HG03520 (cell line): Measurements from ENCODE around the gene MCMBP.
"Not testable (repeated sequence)": the region's sequence is repeated elsewhere in the genome, so short reads cannot be mapped to it uniquely, and the experiment has no call there.

Experiments
- ATAC-seq: cut with Tn5 transposase; IDR thresholded peaks from one replicate; pipeline ENCODE4 v1.9.1; 2021; ENCODE audit warnings: mild to moderate bottlenecking, moderate library complexity; ENCODE audit not compliant: unreplicated experiment

Gene MCMBP

DNA sequence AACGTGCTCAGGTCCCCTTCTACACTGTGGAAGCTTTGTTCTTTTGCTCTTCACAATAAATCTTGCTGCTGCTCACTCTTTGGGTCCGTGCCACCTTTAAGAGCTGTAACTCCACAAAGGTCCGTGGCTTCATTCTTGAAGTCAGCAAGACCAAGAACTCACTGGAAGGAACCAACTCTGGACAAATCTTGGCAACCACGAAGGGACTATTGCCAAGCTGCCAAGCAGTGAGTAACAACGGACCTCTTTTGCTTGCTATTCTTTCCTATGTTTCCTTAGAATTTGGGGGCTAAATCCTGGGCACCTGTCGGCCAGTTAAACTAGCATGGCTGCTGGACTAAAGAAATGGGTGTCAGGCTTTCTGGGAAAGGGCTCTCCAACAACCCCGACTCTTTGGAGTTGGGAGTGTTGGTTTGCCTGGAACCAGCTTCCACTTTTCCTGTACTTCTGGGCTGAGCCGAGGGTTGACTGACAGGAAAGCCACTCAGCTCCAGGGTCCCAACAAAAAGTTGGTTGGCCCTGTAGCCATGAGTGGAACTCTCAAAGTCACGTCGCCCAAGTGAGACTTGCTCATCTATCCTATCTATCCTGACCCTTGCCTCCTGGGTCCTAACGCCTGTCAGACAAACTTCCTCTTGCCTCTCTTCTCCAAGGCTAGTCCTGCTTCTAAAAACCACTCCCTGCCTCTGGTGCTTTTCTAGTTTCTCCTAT is 11.4 kb upstream of the MCMBP start:
- ATAC-seq: not testable (repeated sequence)

DNA sequence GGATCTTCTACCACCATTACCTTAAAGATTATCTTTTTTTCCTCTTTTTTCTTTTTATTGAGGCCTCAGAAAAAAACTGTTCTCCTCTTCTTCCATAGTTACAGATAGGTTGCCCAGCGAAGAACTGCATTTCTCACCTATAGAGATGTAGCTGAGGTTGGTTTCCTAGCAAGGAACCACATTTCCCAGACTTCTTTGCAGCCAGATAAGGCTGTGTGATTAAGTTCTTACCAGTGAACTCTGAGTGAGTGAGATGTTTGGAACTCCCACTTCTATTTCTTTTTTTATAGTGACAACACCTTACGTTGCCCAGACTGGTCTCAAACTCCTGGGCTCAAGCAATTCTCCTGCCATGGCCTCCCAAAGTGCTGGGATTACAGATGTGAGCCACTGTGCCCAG is 5.9 kb upstream of the MCMBP start:
- no peak for ATAC-seq

DNA sequence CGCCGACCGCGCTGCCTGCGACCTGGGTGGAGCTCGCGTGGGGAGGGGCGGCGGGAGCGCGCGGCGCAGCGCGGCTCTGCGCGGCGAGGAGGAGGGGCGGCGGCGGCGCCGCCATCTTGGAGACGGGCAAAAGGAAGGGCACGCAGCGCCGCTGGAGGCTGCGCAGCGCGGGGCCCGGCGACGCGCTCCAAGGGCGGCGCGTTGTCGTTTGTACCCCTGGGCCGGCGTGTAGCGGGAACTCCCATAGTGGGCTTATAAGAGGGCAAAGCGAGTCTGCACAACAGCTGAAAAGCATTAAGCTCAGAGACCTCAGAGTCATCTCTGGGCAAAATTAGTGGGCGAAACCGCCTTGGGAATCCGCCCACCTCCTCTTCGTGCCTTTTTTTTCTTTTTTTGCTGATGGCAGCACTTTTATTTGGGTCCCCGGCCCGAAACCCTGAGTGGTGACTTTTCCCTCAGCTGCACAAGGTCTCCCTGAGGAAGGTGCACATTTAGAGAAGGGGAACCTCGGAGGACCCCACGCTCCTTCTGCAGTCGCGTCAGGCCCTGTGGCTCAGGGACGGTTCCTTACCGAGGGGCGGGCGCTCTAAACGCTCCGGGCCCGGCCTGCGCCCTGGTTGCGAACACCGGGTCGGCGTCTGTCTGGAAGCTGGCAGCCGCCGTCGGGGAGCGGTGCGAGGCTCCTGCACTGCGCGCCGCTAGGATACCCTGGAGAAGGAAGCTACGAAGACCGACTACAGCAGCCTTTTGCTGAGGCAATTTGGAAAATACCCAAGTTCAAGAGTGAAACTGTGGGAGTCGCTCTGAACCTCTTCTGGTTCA is 428 bp upstream of the MCMBP start:
- ATAC-seq: peak; percentile 85

DNA sequence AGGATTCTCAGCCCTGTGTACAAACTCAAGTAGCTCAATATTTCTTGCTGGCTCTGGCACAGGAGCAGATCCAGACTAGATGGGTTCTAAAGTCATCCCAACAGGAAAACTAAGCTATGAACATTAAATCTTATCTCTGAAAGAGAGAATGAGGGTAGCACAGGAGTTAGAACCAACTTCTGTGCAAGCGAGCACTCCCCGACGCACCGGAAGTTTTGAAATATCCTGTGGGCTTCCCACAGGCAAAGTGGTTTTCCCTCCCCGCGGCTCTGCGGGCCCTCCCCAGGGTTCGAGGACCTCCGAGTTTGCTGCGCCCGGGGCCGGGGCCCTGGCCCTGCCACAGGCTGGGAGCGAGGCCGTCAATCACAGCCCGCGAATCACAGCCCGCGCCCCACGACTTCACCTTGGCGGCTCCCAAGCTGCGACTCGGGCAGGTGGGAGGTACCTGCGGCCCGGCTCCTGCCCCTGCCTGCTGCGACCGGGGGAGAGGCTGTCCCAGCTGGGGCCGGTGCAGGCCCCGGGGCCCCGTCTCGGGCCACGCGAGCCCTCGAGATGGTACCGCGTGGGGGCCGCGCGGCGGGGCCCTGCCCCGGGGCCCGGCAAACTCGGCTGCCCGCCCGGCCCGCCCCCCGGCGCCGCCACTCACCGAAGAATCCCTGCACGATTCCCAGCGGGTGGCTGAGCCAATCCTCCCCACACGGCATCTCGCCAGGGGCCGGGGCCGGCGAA is 598 bp downstream of the MCMBP start:
- ATAC-seq: peak; percentile 20

DNA sequence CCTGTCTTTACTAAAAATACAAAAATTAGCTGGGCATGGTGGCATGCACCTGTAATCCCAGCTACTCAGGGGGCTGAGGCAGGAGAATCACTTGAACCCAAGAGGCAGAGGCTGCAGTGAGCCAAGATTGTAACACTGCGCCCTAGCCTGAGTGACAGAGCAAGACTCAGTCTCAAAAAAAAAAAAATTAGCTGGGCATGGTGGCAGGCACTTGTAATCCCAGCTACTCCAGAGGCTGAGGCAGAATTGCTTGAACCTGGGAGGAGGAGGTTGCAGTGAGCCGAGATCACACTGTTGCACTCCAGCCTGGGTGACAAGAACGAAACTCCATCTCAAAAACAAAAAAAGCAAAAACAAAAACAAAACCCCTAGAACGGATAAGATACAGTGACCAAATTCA is 3.2 kb downstream of the MCMBP start:
- ATAC-seq: not testable (repeated sequence)

DNA sequence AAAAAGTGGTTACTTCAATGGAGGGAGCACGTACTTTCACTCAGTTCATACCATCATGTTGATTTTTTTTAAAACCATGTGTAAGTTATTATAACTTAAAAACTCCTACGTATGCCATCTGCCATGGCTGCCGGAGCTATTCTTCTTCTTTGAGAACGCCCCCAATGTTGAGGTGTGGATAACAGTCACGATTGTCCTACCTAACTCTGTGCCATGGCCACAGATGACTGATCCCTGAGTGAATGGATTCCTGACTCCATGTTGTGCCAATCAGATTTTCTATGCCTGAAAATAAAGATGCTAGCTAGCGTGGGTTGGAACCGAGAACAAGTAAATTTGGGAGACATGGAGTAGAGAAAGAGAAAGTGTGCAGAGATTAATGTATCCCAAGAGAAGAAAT is 5.3 kb downstream of the MCMBP start:
- ATAC-seq: no peak

DNA sequence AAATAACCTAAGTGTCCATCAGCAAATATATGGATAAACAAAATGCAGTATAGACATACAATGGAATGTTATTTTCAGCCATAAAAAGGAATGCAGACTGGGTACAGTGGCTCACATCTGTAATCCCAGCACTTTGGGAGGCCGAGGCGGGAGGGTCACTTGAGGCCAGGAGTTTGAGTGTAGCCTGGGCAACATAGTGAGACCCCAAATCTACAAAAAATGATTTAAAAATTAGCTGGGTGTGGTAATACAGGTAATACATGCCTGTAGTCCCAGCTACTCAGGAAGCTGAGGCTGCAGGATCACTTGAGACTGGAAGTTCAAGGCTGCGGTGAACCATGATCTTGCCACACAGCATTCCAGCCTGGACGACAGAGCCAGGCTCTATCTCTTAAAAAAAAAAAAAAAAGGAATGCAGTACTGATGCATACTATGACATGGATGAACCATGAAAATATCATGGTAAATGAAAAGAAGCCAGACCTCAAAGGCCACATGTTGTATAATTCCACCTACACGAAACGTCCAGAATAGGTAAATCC is 6.9 kb downstream of the MCMBP start:
- no peak for ATAC-seq

DNA sequence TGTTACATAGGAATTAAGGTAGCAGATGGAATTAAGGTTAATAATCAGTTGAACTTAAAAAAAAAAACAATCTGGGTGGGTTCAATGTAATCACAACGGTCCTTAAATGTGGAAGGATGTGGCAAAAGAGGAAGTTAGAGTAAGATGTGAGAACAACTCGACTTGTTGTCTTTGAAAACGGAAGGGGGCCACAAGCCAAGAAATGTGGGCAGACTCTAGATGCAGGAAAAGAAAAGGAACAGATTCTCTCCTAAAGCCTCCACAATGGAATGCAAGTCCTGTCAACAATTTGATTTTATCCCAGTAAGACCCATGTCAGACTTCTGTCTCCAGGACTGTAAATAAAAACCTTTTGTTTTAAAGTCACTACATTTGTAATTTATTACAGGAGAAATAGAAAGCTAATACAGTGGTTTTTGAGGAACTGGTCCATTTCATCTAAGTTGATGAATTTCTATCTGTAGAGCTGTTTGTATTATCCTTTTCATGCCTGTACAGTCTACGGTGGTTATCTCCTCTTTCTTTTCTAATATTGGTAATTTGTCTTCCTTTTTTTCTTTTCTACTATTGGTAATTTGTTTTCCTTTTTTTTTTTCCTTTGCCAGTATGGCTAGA is 8.6 kb downstream of the MCMBP start:
- no peak for ATAC-seq

DNA sequence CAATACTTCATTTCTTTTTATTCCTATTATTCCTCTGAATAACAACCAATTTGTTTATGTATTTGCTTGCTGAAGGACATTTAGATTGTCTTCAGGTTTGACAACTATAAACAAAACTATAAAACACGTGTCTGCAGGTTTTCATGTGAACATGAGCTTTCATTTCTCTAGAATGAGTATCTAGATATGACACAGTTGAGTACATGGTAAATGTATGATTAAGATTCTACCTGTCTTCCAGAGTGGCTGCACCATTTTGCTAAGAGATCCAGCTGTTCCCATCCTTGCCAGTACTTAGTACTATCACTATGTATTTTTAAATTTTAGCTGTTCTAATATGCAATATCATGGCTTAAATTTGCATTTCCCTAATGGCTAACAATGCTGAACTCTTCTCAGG is 10.1 kb downstream of the MCMBP start:
- no peak for ATAC-seq

DNA sequence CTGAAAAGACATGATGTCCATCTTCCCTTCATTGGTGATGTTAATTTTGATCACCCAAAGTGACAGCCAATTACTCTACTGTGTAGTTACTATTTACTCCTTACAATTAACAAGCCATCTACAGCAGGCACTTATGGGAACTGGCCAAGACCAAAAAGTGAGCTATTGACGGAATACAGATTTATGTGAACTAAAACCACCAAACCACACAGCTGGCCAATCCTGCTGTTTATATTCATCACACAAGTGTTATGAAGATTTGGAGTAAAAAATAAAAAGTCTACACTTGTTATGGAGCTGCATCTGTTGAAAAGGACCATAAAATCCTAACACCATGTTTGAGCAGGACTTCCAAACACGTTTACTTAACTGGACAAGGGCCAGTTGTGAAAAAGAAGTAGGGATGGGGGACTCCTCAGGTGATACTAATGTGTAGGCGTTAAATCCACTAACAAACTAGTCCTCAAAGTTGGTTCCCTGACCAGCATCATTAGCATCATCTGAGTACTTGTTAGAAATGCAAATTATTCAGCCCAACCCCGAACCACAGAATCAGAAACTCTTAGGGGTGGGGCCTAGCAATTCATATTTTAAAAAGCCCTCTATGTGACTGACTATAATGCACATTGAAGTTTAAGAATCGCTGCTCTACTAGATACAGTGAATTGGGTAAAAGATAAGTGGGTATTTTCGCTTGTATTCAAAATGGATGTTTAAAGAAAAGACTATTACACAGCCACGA is 11.6 kb downstream of the MCMBP start:
- peak; percentile 56 for ATAC-seq

DNA sequence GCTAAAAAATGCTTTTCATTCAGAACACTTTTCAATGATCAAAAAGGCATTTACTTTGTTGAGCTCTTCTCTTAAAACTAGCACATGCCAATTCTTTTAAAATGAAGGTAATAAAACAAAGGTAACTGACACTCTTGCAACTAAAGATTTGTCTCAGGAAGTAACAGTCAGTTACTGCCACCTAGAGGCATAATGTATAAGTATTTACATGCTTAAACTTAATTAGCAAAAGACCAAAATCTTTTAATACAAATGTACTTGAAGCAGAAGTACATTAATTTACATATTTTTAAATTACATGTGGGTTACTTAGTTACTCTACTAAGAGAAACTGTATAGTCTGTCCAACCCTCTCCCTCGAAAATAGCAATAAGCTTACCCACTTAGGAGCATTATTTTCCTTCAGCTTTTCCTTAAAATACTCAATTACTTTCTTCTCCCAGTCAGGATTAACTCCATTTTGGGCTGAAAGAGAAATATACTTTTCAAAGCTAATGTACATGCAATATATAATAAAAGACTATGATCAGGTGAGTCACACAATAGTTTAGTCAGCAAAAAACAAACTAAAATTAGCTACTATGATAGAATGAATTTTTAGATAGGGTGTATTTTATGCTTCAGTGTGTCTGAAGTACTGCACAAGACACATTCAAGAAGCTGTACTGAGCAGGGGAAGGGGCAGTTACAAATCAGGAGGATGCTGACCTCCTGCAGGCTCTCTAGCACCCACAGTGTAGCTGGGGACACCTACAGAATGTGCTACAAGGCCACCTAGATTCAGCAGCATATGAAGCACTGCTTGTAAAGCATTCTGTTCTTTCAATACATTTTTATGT is 13.0 kb downstream of the MCMBP start:
- ATAC-seq: no peak

DNA sequence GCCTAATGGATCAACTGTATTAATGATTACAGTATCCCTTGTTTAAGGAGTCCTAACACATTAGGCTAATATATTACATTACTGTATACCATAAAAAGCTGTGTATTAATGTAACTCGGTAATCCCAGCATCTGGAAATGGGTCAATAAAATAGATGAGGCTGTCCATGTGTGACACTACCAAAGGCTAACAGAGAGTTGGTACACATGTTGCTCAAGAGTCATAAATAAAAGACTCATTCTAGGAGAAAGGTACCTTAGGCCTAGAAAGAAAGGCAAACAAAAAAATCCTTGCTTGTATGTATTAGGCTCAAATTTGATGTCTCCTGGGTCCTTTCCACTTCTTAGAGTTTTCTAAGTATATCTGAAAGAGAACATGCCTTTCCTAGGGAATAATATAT is 14.6 kb downstream of the MCMBP start:
- no peak for ATAC-seq

DNA sequence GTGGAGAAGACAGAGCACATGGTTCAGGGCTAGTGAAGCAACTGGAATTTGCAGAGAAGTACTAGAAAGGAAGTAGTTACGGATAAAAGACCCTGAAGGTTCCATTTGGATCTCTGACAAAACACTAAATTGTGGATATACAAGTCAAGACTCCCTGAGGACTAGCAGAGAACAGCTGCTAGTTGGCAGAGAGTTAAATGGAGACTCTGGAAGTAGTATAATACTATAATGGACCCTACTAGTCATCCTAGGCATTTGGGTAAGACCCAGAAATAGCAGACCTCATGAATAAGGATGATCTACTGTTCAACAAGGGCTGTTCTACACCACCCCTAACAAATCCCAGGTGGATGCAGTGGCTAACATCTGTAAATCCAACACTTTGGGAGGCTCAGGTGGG is 19.1 kb downstream of the MCMBP start:
- ATAC-seq: no peak

DNA sequence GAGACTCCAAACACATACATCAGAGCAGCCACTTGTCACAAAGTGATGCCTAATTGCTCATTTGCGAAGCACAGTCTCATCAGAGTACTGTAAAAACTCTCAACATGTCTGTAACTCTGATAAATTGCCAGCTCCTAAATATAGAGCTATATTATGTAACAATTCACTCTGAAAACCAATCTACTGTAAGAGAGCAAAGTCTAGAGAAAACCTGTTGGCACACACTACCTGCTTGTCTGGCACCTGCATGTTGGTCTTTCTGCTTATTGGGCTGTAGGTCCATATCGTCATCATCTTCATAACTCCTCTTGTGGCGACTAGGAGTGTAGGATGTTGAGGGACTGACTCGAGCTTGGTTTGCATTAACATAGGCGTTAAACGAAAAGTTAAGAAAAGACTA is 19.8 kb downstream of the MCMBP start:
- ATAC-seq: no peak

DNA sequence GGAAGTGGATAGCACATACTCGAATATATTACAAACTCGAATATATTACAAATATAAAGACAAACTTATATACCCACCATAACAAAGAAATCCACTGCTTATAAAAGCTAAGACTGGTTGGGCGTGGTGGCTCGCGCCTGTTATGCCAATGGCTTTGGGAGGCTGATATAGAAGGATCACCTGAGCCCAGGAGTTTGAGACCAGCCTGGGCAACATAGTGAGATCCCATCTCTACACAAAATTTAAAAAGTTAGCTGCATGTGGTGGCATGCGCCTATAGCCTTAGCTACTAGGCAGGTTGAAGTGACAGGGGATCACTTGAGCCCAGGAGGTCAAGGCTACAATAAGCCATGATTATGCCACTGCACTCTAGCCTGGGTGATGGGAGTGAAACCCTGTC is 20.4 kb downstream of the MCMBP start:
- ATAC-seq: no peak

DNA sequence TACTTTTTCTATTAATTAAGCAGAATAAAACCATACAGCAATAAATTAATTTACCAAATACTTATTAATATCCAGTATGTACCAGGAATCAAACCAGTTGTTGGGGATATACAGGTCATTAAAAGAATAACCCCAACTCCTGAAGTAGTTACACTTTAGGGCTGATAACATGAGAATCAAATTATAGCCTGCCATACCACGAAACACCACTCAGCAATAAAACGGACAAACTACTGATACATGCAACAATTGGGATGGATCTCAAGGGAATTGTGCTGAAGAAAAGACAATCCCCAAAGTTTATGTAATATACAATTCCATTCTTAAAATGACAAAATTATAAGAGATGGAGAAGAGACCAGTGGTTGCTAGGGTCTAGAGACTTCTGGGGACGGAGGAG is 22.7 kb downstream of the MCMBP start:
- ATAC-seq: no peak

DNA sequence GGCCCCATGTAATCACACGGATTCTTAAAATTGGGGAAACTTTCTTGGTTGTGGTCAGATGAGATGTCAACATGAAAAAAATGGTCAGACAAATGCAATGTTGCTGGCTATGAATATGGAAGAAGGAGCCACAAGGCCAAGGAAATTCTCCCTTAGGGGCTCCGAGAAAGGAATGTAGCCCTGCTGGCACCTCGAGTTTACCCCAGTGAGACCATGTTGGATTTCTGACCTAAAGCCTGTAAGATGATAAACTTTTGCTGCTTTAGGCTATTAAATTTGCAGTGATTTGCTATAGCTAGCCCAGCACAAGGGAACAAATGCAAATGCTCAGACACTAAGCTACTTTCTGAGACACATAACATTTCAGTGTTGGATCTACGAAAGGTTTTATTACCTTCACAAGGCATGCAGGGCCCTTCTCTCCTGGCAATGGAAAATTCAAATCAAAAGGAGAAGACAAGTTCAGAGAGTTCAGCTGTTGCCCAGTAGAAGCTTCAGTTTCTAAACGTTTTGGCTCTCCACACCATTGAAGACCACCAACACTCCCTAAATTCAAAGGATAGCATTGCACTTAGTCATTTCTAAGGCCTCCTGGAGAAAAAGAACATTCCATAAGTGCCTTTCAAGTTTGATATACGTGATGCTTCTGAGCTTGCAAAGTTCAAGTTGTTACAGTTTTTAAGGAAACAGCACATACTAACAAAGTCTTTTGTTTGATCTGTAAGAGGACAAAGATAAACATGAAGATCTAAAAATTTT is 23.4 kb downstream of the MCMBP start:
- no peak for ATAC-seq

DNA sequence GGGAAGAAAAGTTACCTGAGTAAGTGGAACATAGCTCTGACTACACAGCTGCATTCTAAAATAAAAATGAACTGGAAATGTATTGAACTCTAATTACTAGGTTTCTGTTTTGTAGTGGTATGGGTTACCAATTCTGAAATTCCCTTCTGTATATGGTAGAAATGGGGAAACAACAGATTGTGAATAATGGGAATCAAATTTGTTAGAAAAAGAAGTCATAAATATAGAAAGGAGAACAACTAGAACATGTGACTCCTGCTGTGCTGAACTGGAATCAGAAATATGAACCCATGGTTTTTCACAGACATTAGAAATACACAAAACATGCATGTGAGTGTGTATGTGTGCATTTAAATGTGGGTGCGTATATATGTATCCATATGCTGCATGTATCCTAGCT is 27.0 kb downstream of the MCMBP start:
- ATAC-seq: no peak

DNA sequence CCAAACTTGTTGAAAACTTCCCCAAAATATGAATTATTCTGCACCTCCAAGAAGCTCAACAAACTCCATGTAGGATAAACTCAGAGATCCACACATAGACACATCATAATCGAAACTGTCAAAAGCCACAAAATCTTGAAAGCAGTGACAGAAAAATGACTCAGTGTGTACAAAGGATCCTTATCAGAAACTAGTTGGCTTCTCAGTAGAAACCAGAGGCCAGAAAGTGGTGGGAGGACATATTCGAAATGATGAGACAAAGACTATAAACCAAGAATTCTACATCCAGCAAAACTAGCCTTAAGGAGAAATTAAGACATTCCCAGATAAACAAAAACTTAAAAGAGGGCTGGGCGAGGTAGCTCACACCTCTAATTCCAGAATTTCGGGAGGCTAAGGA is 38.5 kb downstream of the MCMBP start:
- ATAC-seq: no peak
